Spleen (tissue), 11 donors: ENCODE results near the gene PLAAT3. TPM values are rescaled to one million over a fixed set of nuclear protein-coding genes. Genes with fewer than 3 reads are reported as not detected.
"Not testable (repeated sequence)": the region's sequence is repeated elsewhere in the genome, so short reads cannot be mapped to it uniquely, and the experiment has no call there.

ENCODE experiments used
- DNase-seq: peaks from one replicate; pipeline ENCODE4 v3.0.0-alpha.2; 2020
- H3K27ac ChIP-seq, 8 donors: fragments of 200-600 bp; sonication (generic) in 7 of 8; 1 replicate in 4 of 8; 2 replicates in 4 of 8; pipeline versions ENCODE4 v1.5.0 to v1.8.0; 2016 to 2021; ENCODE audit warnings: inconsistent platforms in 4 of 8, mild to moderate bottlenecking in 4 of 8, moderate library complexity in 1 of 8
- H3K27me3 ChIP-seq, 7 donors: fragments of 200-600 bp; sonication (generic) in 6 of 7; replicated peaks in 1 of 7; 1 replicate in 4 of 7; 2 replicates in 3 of 7; pipeline versions ENCODE4 v1.5.0 to v1.8.0; 2016 to 2021; ENCODE audit warnings: inconsistent platforms in 3 of 7, mild to moderate bottlenecking in 1 of 7
- H3K36me3 ChIP-seq, 6 donors: fragments of 200-600 bp; sonication (generic) in 5 of 6; 1 replicate in 4 of 6; 2 replicates in 2 of 6; pipeline versions ENCODE4 v1.5.0 to v1.8.0; 2016 to 2021; ENCODE audit warnings: inconsistent platforms in 2 of 6
- H3K4me1 ChIP-seq, 6 donors: fragments of 200-600 bp; sonication (generic) in 5 of 6; 1 replicate in 3 of 6; 2 replicates in 3 of 6; pipeline versions ENCODE4 v1.5.0 to v1.8.0; 2016 to 2021; ENCODE audit warnings: inconsistent platforms in 3 of 6
- H3K4me3 ChIP-seq, 8 donors: fragments of 200-600 bp; sonication (generic) in 7 of 8; 1 replicate in 4 of 8; 2 replicates in 4 of 8; pipeline versions ENCODE4 v1.5.0 to v1.8.0; 2016 to 2021; ENCODE audit warnings: inconsistent platforms in 4 of 8, mild to moderate bottlenecking in 4 of 8, moderate library complexity in 2 of 8
- H3K9me3 ChIP-seq, 8 donors: fragments of 200-600 bp; sonication (generic) in 7 of 8; 1 replicate in 4 of 8; 2 replicates in 4 of 8; pipeline versions ENCODE4 v1.5.0 to v1.8.0; 2016 to 2021; ENCODE audit warnings: inconsistent platforms in 4 of 8
- POLR2A ChIP-seq, 3 donors: fragments of 450-650 bp; IDR thresholded peaks; one replicate each; pipeline ENCODE4 v1.5.1; 2017; ENCODE audit warnings: antibody characterized with exemption in 3 of 3, mild to moderate bottlenecking in 1 of 3
- POLR2AphosphoS5 ChIP-seq, 3 donors: sonication (generic); formaldehyde crosslinking; IDR thresholded peaks; one replicate each; pipeline ENCODE4 v1.5.1; 2017; ENCODE audit warnings: antibody characterized with exemption in 3 of 3
- WGBS, 5 donors: extraction: QIAGEN DNeasy Blood & Tissue Kit in 3 of 5; methylation state at CpG; one replicate each; pipeline versions ENCODE4 v1.1.5 to v1.1.7; 2013 to 2018; 5-methylcytosine and 5-hydroxymethylcytosine counted together
- intact Hi-C: fragments of 100-400 bp; cut with DNase I; formaldehyde crosslinking; loops from one replicate; pipeline ENCODE4 v1.15.0; 2023; ENCODE audit warnings: low total_unique reads
- polyA plus RNA-seq, 3 donors: library from polyadenylated mRNA; stranded (reverse); fragments of 200-250 nt; gene quantifications; one replicate each; pipeline ENCODE4 v1.2.1, GENCODE V29; 2013
- total RNA-seq, 7 donors: library from RNA; depleted of rRNA in 3 of 7; stranded (reverse); fragments of >200 nt in 3 of 7; fragmentation: NEBNext Ultra II Directional in 4 of 7; extraction: Animal tissue kit (Norgen Biotek cat#: 25700) in 4 of 7; gene quantifications; one replicate each; pipeline versions ENCODE4 v1.1.0 to v1.2.1, GENCODE V29; 2016 to 2021
- TF ChIP-seq, protein P1 (sequence below), 11 experiments: fragments of 200-600 bp in 7 of 11; fragments of 450-650 bp in 4 of 11; sonication (generic) in 4 of 11; IDR thresholded peaks in 8 of 11; conservative IDR thresholded peaks in 3 of 11; 1 replicate in 7 of 11; 2 replicates in 4 of 11; pipeline versions ENCODE4 v1.4.0 to v1.8.0; 2016 to 2021; ENCODE audit warnings: antibody characterized with exemption in 11 of 11, inconsistent platforms in 4 of 11, mild to moderate bottlenecking in 1 of 11
- donor health status: healthy with polysubstance abuse.
- donor health status: DM: no; HTN: no; CAD: no; lungs with moderate emphysema.
- donor health status: DM: no; HTN: no; CAD: no.
- donor health status: Bipolar disorder and iron deficiency.
- donor health status: healthy.
- donor health status: DM: no; HTN: no; CAD: no.
- donor health status: DM: yes; HTN: yes; CAD: no.

The PLAAT3 gene
- total and polyA plus RNA-seq, 10 donors: 14.5 to 35.1 (median 24.7) TPM

DNA sequence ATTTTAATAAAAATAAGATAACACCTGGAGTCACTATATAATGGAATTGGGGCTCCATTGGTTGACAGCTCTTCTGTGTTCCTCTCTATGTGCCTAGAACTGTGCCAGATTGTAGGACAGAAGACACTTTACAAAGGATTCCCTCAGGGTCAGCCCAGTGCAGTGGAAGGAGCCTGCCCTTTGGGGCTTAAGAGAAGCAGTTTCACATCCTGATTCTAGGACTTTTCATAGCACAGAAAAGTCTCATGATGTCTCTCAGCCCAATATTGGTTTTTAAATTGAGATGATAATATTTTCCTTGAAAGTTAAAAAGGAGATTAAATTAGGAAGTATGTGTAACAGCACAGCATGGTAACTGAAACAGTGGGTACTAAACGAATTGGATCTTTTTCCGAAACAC lies 70.5 kb downstream of the PLAAT3 start:
- WGBS, 5 donors: 77 to 91% (median 88%) methylated on average over 2 of the region's 2 CpGs
- no peak overlapping the region for H3K4me3 ChIP-seq
- H3K27ac ChIP-seq: peak overlapping the region in 1 of 8 donors; percentile 25
- peaks cover 0 to 67% (median 23%) of the 10 kb centered on the region in 6 donors for H3K36me3 ChIP-seq
- peaks cover 10 to 59% (median 30%) of the 10 kb centered on the region in 6 donors for H3K4me1 ChIP-seq
- no peaks in the 10 kb centered on the region for H3K9me3 ChIP-seq
- TF ChIP-seq POLR2A (IDR thresholded peaks at IDR 0.05) (no peak), POLR2AphosphoS5 (IDR thresholded peaks at IDR 0.05) (no peak)
- TF ChIP-seq, protein P1, sequence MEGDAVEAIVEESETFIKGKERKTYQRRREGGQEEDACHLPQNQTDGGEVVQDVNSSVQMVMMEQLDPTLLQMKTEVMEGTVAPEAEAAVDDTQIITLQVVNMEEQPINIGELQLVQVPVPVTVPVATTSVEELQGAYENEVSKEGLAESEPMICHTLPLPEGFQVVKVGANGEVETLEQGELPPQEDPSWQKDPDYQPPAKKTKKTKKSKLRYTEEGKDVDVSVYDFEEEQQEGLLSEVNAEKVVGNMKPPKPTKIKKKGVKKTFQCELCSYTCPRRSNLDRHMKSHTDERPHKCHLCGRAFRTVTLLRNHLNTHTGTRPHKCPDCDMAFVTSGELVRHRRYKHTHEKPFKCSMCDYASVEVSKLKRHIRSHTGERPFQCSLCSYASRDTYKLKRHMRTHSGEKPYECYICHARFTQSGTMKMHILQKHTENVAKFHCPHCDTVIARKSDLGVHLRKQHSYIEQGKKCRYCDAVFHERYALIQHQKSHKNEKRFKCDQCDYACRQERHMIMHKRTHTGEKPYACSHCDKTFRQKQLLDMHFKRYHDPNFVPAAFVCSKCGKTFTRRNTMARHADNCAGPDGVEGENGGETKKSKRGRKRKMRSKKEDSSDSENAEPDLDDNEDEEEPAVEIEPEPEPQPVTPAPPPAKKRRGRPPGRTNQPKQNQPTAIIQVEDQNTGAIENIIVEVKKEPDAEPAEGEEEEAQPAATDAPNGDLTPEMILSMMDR (IDR thresholded peaks at IDR 0.05 in 8 of 11, conservative IDR thresholded peaks at IDR 0.05 in 3 of 11): no peak
- DNase-seq: no peak
- intact Hi-C loops: no loop called here
- no peaks in the 10 kb centered on the region for H3K27me3 ChIP-seq

DNA sequence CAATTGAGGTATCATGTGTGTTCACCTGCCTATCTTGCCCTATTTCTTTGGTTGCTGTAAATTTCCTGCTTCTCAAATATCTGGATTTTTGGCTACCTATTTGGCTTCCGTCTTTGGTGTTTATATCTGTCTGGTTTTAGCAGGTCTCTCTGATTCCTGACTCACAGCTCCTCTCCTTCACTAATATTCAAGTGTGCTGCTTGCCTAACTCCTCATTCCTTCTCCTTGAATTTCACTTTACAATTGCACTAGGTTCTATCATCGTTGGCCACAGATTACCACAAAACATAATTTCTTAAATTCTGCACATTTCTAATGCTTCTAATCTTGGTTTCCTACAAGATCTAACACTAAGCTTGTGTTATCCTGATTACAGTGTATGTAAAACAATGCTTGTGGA lies 71.7 kb downstream of the PLAAT3 start:
- H3K9me3 ChIP-seq, H3K27me3 ChIP-seq, intact Hi-C loops, DNase-seq, H3K27ac ChIP-seq, H3K4me3 ChIP-seq: not testable (repeated sequence)
- Histone ChIP-seq H3K36me3 (peaks cover 0 to 63% (median 23%) of the 10 kb centered on the region in 6 donors), H3K4me1 (peaks cover 15 to 71% (median 42%) of the 10 kb centered on the region in 6 donors)
- WGBS, 5 donors: 79 to 92% (median 88%) methylated on average over 2 of the region's 2 CpGs

DNA sequence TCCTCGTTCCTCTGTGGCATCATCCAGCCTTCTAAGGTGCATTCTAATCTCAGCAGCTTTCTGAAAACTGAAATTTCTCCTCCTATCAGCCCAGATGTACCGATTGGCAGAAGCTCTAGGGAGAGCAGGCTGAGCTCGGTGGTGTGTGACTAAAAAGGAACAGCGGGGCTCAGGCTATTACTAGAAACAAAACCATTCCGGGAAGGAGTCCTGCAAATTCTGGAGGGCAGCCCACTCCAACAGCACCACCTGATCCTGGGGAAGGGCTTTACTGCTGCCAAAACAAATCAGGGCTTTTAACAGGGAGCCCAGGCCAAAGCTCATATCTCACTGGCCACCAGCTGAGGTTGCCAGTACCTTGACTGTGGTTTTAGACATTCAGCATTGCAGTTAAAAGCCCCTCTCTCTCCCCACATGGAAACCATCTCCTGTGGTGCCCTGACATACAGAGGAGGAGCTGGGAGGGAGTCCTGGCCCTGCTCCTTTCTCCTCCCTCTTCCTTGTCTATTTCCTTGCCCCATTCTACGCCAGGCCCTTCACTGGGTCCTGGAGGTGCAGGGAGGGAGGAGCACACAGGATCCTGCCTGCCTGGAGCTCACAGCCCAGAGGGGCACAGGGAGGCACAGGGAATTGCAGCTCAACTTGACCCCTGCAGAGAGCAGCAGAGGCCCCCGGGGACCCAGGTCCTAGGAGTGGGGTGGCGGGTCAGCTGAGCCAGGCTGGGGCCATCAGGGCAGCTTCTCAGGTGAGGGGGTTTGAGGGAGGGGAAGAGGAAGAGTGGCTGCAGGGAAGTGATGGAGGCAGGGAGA lies 76.7 kb downstream of the PLAAT3 start:
- Histone ChIP-seq H3K27me3 (no peaks in the 10 kb centered on the region), H3K36me3 (peaks cover 0 to 18% (median 0%) of the 10 kb centered on the region in 6 donors), H3K4me3 (peak overlapping the region; percentile 32 to 68 (median 52)), H3K4me1 (peaks cover 27 to 100% (median 77%) of the 10 kb centered on the region in 6 donors), H3K9me3 (no peaks in the 10 kb centered on the region), H3K27ac (peak overlapping the region; percentile 53 to 89 (median 86))
- 24 to 31% (median 29%) methylated on average over 8 of the region's 8 CpGs for WGBS, 5 donors
- no peak for DNase-seq
- TF ChIP-seq POLR2A (IDR thresholded peaks at IDR 0.05) (peak in 1 of 3 donors; percentile 4), POLR2AphosphoS5 (IDR thresholded peaks at IDR 0.05) (peak in 2 of 3 donors; percentile 11 to 50)
- TF ChIP-seq, protein P1 (IDR thresholded peaks at IDR 0.05 in 8 of 11, conservative IDR thresholded peaks at IDR 0.05 in 3 of 11): no peak
- intact Hi-C loops: no loop called here

DNA sequence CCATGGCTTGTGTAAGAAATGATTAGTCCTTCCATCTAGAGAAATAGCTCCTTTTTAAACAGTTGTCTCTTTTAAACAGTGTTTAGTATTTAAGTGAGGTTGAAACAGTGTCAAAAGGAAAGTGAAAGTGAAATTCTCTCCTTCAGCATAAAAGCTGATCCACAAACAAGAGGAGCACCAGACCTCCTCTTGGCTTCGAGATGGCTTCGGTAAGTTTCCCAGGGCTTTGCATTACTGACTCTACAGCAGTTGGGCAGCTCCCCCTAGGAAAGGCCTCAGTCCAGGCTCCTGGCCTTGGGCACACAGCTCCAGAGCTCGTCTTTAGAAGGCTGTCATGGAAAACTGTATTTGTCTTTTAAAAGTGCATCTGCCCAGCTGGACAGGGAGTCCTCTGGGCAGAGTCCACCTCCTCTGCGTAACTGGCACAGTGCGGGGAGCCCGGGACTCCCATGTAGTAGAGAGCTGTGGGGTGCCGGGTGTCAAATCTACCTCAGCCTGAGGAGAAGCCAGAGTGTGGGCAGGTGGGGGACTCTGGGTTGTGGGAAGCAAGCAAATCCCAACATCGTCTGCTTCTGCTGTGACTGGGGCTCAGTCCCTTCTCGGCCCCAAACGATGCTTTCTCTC lies 77.5 kb downstream of the PLAAT3 start, which contains the start of gene PLAAT4:
TSS of gene PLAAT4 (plus strand) at position 140 of the 624 bp plus-strand sequence. CDS start at position 201, 61 bp downstream.
- H3K4me1 ChIP-seq: peaks cover 34 to 100% (median 84%) of the 10 kb centered on the region in 6 donors

More for the DNA sequence above, 77.5 kb downstream of the PLAAT3 start, which contains the start of gene PLAAT4:
- Histone ChIP-seq H3K27ac (peak within 1 kb of the TSS; percentile 53 to 89 (median 86)), H3K4me3 (peak within 1 kb of the TSS; percentile 32 to 68 (median 52)), H3K36me3 (peaks cover 0 to 18% (median 0%) of the 10 kb centered on the region in 6 donors), H3K27me3 (no peaks in the 10 kb centered on the region), H3K9me3 (no peaks in the 10 kb centered on the region)
- peak in 1 of 3 donors; percentile 51 for TF ChIP-seq POLR2A (IDR thresholded peaks at IDR 0.05)
- TF ChIP-seq, protein P1 (IDR thresholded peaks at IDR 0.05 in 8 of 11, conservative IDR thresholded peaks at IDR 0.05 in 3 of 11): no peak
- TF ChIP-seq POLR2AphosphoS5 (IDR thresholded peaks at IDR 0.05): peak in 2 of 3 donors; percentile 57 to 70
- intact Hi-C loops: no loop called here
- no peak for DNase-seq
- 9 to 22% (median 15%) methylated on average over 8 to 10 of the region's 10 CpGs for WGBS, 5 donors
